Lower leg skin (tissue), 3 donors: ENCODE data around the gene PLXNA1.

ENCODE experiments used
- CTCF ChIP-seq, 3 donors: fragments of 450-650 bp; IDR thresholded peaks; one replicate each; pipeline ENCODE4 v1.5.1; 2016; ENCODE audit warnings: antibody characterized with exemption in 3 of 3, mild to moderate bottlenecking in 3 of 3, moderate library complexity in 2 of 3
- POLR2A ChIP-seq, 2 donors: fragments of 450-650 bp; IDR thresholded peaks; one replicate each; pipeline ENCODE4 v1.6.1; 2016 to 2017; ENCODE audit warnings: antibody characterized with exemption in 2 of 2, mild to moderate bottlenecking in 1 of 2, moderate library complexity in 1 of 2

GRCh38 chr3:126964950-126965349 lies 18.0 kb upstream of the PLXNA1 start:
- TF ChIP-seq CTCF (IDR thresholded peaks at IDR 0.05): no peak
- no peak for TF ChIP-seq POLR2A (IDR thresholded peaks at IDR 0.05)
